ENCODE data around the gene HSPA9.

DNA sequence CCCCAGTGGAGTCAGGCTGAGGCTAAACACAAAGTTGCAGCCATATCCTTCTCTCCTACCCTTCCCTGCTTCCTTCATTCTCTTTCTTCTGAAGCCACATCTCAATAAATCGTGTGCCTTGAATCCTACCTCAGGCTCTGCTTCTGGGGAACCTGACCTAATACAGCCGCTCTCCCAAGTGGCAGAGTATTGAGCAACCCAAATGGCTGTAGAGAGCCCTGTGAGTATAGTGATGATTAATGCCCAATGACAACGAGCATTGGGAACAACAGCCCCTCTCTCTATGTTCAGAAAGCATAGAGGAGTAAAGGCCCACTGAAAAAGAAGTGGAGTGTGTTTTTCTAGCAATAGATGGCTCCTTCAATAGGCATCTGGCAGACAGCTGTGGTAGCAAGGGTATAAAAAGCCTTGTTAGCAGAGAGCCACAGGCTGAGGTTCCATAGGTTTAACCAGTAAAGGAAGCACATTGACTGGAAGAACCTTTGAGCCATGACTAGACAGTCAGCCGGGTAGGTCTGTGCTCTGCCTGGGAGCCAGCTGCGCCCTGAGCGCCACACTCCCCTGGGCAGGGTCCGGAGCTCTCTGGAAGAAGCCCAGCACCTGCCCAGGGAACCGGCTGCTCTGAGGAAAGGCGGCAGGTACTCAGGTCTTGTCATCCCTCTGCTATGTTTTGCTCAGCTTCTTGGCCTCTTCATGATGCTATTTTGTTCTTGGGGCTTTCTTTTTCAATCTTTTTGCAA, 22.6 kb upstream of the HSPA9 start:
- no peak for TF ChIP-seq CTCF (IDR thresholded peaks at IDR 0.05; ENCODE audit: insufficient read depth, low read length)
- TF ChIP-seq GABPA (IDR thresholded peaks at IDR 0.05; ENCODE audit: low read depth): no peak
- no peak for TF ChIP-seq POLR2AphosphoS5 (IDR thresholded peaks at IDR 0.05; ENCODE audit: low read depth)
- TF ChIP-seq, protein P1, sequence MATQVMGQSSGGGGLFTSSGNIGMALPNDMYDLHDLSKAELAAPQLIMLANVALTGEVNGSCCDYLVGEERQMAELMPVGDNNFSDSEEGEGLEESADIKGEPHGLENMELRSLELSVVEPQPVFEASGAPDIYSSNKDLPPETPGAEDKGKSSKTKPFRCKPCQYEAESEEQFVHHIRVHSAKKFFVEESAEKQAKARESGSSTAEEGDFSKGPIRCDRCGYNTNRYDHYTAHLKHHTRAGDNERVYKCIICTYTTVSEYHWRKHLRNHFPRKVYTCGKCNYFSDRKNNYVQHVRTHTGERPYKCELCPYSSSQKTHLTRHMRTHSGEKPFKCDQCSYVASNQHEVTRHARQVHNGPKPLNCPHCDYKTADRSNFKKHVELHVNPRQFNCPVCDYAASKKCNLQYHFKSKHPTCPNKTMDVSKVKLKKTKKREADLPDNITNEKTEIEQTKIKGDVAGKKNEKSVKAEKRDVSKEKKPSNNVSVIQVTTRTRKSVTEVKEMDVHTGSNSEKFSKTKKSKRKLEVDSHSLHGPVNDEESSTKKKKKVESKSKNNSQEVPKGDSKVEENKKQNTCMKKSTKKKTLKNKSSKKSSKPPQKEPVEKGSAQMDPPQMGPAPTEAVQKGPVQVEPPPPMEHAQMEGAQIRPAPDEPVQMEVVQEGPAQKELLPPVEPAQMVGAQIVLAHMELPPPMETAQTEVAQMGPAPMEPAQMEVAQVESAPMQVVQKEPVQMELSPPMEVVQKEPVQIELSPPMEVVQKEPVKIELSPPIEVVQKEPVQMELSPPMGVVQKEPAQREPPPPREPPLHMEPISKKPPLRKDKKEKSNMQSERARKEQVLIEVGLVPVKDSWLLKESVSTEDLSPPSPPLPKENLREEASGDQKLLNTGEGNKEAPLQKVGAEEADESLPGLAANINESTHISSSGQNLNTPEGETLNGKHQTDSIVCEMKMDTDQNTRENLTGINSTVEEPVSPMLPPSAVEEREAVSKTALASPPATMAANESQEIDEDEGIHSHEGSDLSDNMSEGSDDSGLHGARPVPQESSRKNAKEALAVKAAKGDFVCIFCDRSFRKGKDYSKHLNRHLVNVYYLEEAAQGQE (IDR thresholded peaks at IDR 0.05; ENCODE audit: insufficient replicate concordance, low read depth): no peak

Data from HL-60 (cell line).